ENCODE results near the gene CLBA1.

GRCh38 chr14:105005329-105005928 is 19.8 kb downstream of the CLBA1 start:
- TF ChIP-seq CTCF (IDR thresholded peaks at IDR 0.05) (no peak), POLR2A (IDR thresholded peaks at IDR 0.05) (no peak)

Measured in lower leg skin (tissue), 3 donors.